ENCODE results near the gene CHD2. TPM values are rescaled to one million over a fixed set of nuclear protein-coding genes. Genes with fewer than 3 reads are reported as not detected.

The CHD2 gene
- total and polyA plus RNA-seq, 2 experiments from 2014 or later = 36.5 to 39.0 TPM

DNA sequence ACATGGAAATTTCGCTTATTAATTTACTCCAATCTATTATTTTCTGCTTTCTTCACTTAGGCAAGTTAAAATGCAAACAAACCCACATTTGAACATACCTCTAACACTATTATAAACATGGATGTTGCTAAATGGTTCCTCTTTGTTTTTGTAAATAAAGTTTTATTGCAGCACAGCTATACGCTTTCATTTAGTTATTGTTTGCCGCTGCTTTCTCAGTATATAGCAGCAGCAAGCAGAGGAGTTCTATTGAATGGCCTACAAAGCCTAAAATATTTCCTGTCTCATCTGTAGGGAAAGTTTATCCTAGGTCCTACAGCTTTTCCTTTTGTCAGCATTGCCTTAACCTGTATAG is 7.9 kb upstream of the CHD2 start:
- DNase-seq = no peak

DNA sequence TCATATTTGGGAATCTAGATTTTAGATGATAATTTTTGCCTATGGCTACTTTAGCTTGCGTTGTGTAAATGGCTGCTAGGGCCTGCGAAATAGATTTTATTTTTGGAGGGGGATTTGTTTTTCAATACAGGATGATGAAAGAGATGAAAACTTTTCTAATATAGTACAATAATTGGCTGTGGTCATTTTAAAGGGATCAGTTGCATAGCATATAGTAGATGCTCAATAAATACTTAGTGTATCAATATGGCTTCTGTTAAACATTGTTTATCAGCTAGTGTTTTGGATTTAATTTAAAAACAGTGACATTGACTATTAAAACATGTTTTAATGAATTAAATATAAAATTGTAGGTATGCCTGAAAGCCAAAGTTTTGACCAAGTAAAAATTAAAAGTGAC is 6.9 kb upstream of the CHD2 start:
- H3K27me3 ChIP-seq (replicated peaks; ENCODE audit: insufficient read depth) = no peaks in the 10 kb centered on the region
- peaks cover 100% of the 10 kb centered on the region for H3K79me2 ChIP-seq (ENCODE audit: insufficient read depth)
- H3K4me3 ChIP-seq = no peak overlapping the region
- no peaks in the 10 kb centered on the region for H3K9me3 ChIP-seq (ENCODE audit: low read depth)
- no peak for DNase-seq
- WGBS, 2 experiments (ENCODE audit: low coverage in 1 of 2, low lambda C conversion rate in 2 of 2, missing lambda C conversion rate in 2 of 2) = 48 to 50% methylated on average over 2 of the region's 2 CpGs
- peaks cover 96% of the 10 kb centered on the region for H3K36me3 ChIP-seq (ENCODE audit: low read depth)
- H2AFZ ChIP-seq = no peak overlapping the region
- H3K4me1 ChIP-seq (ENCODE audit: insufficient read depth) = peaks cover 41% of the 10 kb centered on the region
- H3K9ac ChIP-seq = no peak overlapping the region
- H3K4me2 ChIP-seq (ENCODE audit: unreplicated experiment) = no peak overlapping the region
- in situ Hi-C loops (cut with MboI) = no loop called here
- peaks cover 81% of the 10 kb centered on the region for H3F3A ChIP-seq (ENCODE audit: insufficient read depth)
- no peak overlapping the region for H3K27ac ChIP-seq
- H3K9me2 ChIP-seq (ENCODE audit: insufficient read depth) = no peaks in the 10 kb centered on the region
- TF ChIP-seq EZH2 (IDR thresholded peaks at IDR 0.05; ENCODE audit: insufficient read depth, poor library complexity, severe bottlenecking) (no peak), EZH2phosphoT487 (IDR thresholded peaks at IDR 0.05; ENCODE audit: insufficient read depth, low read depth) (no peak)
- no peaks in the 10 kb centered on the region for H4K20me1 ChIP-seq (ENCODE audit: insufficient read depth)

More for the DNA sequence above, 7.9 kb upstream of the CHD2 start:
- Histone ChIP-seq H3K9me2 (ENCODE audit: insufficient read depth) (no peaks in the 10 kb centered on the region), H3K4me3 (no peak overlapping the region), H2AFZ (no peak overlapping the region), H3K4me2 (ENCODE audit: unreplicated experiment) (no peak overlapping the region), H3K36me3 (ENCODE audit: low read depth) (peaks cover 95% of the 10 kb centered on the region), H4K20me1 (ENCODE audit: insufficient read depth) (no peaks in the 10 kb centered on the region), H3K9me3 (ENCODE audit: low read depth) (no peaks in the 10 kb centered on the region), H3K27me3 (replicated peaks; ENCODE audit: insufficient read depth) (no peaks in the 10 kb centered on the region), H3F3A (ENCODE audit: insufficient read depth) (peaks cover 76% of the 10 kb centered on the region), H3K27ac (peak overlapping the region; percentile 21), H3K9ac (no peak overlapping the region), H3K4me1 (ENCODE audit: insufficient read depth) (peaks cover 41% of the 10 kb centered on the region), H3K79me2 (ENCODE audit: insufficient read depth) (peaks cover 100% of the 10 kb centered on the region)
- 99% methylated on average over 3 of the region's 3 CpGs for WGBS, 2 experiments (ENCODE audit: low coverage in 1 of 2, low lambda C conversion rate in 2 of 2, missing lambda C conversion rate in 2 of 2)
- in situ Hi-C loops (cut with MboI) = no loop called here
- no peak for TF ChIP-seq EZH2 (IDR thresholded peaks at IDR 0.05; ENCODE audit: insufficient read depth, poor library complexity, severe bottlenecking)
- TF ChIP-seq EZH2phosphoT487 (IDR thresholded peaks at IDR 0.05; ENCODE audit: insufficient read depth, low read depth) = no peak

DNA sequence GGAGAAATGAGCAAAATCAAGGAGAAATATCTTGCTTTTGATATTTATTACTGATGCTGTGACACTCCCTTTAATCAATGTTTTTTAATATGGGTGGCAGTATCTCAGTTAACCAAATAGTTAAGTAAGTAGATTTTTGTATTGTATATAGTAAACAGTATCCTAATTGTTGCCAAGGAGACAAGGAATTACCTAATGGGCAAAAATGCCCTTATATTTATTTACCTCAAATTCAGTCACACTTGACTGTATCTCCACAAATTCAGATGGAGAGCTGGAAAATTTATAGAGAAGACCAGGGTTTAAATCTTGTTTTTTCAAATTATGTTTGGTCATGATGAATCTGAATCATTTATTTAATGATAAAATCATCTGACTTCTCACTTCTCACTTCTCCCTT is 3.6 kb upstream of the CHD2 start:
- Histone ChIP-seq H2AFZ (no peak overlapping the region), H3K4me1 (ENCODE audit: insufficient read depth) (peaks cover 33% of the 10 kb centered on the region), H3F3A (ENCODE audit: insufficient read depth) (peaks cover 91% of the 10 kb centered on the region), H3K9me3 (ENCODE audit: low read depth) (no peaks in the 10 kb centered on the region), H3K79me2 (ENCODE audit: insufficient read depth) (peaks cover 100% of the 10 kb centered on the region), H3K9ac (peak overlapping the region; percentile 67), H3K4me3 (peak overlapping the region; percentile 5), H3K27me3 (replicated peaks; ENCODE audit: insufficient read depth) (no peaks in the 10 kb centered on the region), H3K27ac (peak overlapping the region; percentile 98), H4K20me1 (ENCODE audit: insufficient read depth) (no peaks in the 10 kb centered on the region), H3K36me3 (ENCODE audit: low read depth) (peaks cover 89% of the 10 kb centered on the region), H3K9me2 (ENCODE audit: insufficient read depth) (no peaks in the 10 kb centered on the region), H3K4me2 (ENCODE audit: unreplicated experiment) (peak overlapping the region; percentile 29)
- TF ChIP-seq EZH2 (IDR thresholded peaks at IDR 0.05; ENCODE audit: insufficient read depth, poor library complexity, severe bottlenecking) (no peak), EZH2phosphoT487 (IDR thresholded peaks at IDR 0.05; ENCODE audit: insufficient read depth, low read depth) (no peak)
- DNase-seq = peak; percentile 57
- in situ Hi-C loops (cut with MboI) = no loop called here

DNA sequence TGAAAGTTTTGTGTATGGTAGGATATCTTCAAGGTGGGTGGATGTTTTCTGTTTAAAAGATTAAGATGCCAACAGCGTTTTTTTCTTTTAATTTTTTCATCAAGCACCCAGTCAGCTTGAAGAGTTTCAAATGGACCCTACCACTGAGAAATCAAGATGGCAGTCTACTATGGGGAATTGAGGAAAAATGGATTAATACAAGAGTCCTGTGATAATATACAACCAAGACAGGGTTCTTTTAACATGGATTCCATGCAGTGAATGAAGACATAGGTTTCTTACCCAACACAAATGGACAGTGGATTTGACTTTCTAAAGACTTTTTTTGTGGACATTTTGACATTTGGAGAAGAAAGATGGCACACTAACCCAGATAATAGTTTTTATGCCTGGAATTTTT is 2.5 kb upstream of the CHD2 start:
- in situ Hi-C loops (cut with MboI) = no loop called here
- no peak for TF ChIP-seq EZH2phosphoT487 (IDR thresholded peaks at IDR 0.05; ENCODE audit: insufficient read depth, low read depth)
- no peak for TF ChIP-seq EZH2 (IDR thresholded peaks at IDR 0.05; ENCODE audit: insufficient read depth, poor library complexity, severe bottlenecking)
- Histone ChIP-seq H3F3A (ENCODE audit: insufficient read depth) (peaks cover 92% of the 10 kb centered on the region), H3K9me2 (ENCODE audit: insufficient read depth) (no peaks in the 10 kb centered on the region), H3K9ac (no peak overlapping the region), H2AFZ (no peak overlapping the region), H3K4me3 (no peak overlapping the region), H3K79me2 (ENCODE audit: insufficient read depth) (peaks cover 100% of the 10 kb centered on the region), H3K4me1 (ENCODE audit: insufficient read depth) (peaks cover 33% of the 10 kb centered on the region), H3K9me3 (ENCODE audit: low read depth) (no peaks in the 10 kb centered on the region), H3K4me2 (ENCODE audit: unreplicated experiment) (no peak overlapping the region), H3K27me3 (replicated peaks; ENCODE audit: insufficient read depth) (no peaks in the 10 kb centered on the region), H3K27ac (peak overlapping the region; percentile 98), H3K36me3 (ENCODE audit: low read depth) (peaks cover 83% of the 10 kb centered on the region), H4K20me1 (ENCODE audit: insufficient read depth) (no peaks in the 10 kb centered on the region)
- WGBS, 2 experiments (ENCODE audit: low coverage in 1 of 2, low lambda C conversion rate in 2 of 2, missing lambda C conversion rate in 2 of 2) = 100% methylated on average over 1 of the region's 1 CpG
- DNase-seq = no peak

DNA sequence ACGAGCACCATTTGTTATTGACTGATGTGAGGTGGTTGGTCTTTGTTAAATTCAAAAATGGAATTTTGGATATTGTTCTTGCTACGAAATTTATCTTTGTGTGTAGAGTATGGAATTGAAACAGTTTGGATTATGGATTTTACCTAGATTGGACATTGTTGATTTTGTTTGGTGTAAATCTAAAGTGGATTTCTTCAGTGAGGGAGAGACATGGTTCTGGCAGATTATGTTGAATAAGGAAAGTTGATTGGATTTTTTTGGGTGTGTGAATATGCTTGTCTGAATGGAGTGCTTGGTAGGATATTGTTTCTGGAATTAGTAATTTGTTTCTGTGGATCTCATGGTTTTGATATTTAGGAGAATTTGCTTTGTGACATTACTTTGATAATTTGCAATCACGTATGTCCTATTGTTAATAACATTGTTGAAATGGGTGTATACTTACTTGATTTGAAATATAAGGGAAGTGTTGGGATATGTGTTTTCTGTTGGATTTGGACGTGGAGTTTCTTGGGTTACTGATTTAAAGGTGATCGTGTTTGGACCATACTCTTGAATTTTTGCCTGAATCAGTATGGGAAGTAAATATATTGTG is 1.0 kb upstream of the CHD2 start:
- peaks cover 78% of the 10 kb centered on the region for H3K36me3 ChIP-seq (ENCODE audit: low read depth)
- no peaks in the 10 kb centered on the region for H3K9me2 ChIP-seq (ENCODE audit: insufficient read depth)
- no peak overlapping the region for H3K4me2 ChIP-seq (ENCODE audit: unreplicated experiment)
- peaks cover 43% of the 10 kb centered on the region for H3K4me1 ChIP-seq (ENCODE audit: insufficient read depth)
- no peak overlapping the region for H2AFZ ChIP-seq
- no peaks in the 10 kb centered on the region for H4K20me1 ChIP-seq (ENCODE audit: insufficient read depth)
- peak overlapping the region; percentile 98 for H3K27ac ChIP-seq
- TF ChIP-seq EZH2 (IDR thresholded peaks at IDR 0.05; ENCODE audit: insufficient read depth, poor library complexity, severe bottlenecking) = no peak
- no peak overlapping the region; the same call in 1 of the 2 replicates for H3K4me3 ChIP-seq
- no peaks in the 10 kb centered on the region for H3K9me3 ChIP-seq (ENCODE audit: low read depth)
- no peak overlapping the region for H3K9ac ChIP-seq
- peaks cover 92% of the 10 kb centered on the region for H3F3A ChIP-seq (ENCODE audit: insufficient read depth)
- peaks cover 99% of the 10 kb centered on the region for H3K79me2 ChIP-seq (ENCODE audit: insufficient read depth)
- no peak for DNase-seq
- in situ Hi-C loops (cut with MboI) = no loop called here
- WGBS, 2 experiments (ENCODE audit: low coverage in 1 of 2, low lambda C conversion rate in 2 of 2, missing lambda C conversion rate in 2 of 2) = 97 to 98% methylated on average over 5 of the region's 5 CpGs
- H3K27me3 ChIP-seq (replicated peaks; ENCODE audit: insufficient read depth) = no peaks in the 10 kb centered on the region

Measured in GM23248 (cell line).